ENCODE results near the gene ZNF385B. TPM values are rescaled to one million over a fixed set of nuclear protein-coding genes. Genes with fewer than 3 reads are reported as not detected.
"Not testable (repeated sequence)": the region's sequence is repeated elsewhere in the genome, so short reads cannot be mapped to it uniquely, and the experiment has no call there.

Gene ZNF385B
- total RNA-seq, 1 experiment from 2014 or later, result 0.77 TPM

DNA sequence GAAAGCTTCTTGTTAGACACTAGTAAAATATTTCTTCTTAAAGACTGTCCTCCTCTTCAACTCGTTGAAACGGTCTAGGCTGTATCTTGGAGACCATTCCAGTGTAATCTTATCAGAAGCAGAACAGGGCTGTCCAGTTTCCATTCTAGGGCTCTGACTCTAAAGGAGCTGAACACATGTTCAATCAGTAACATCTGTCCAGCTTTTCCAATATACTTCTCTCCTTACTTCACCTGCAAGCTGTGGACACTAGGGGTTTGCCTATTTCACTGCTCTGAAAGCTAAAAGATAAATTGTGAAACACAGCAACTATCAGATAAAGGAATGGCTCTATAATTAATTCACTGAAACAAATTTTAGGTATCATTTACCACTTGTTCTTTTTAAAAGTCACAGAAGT lies 73.8 kb downstream of the ZNF385B start:
- intact Hi-C loops (cut with micrococcal nuclease; ENCODE audit: unreplicated experiment), result no loop called here
- TF ChIP-seq, protein P1, sequence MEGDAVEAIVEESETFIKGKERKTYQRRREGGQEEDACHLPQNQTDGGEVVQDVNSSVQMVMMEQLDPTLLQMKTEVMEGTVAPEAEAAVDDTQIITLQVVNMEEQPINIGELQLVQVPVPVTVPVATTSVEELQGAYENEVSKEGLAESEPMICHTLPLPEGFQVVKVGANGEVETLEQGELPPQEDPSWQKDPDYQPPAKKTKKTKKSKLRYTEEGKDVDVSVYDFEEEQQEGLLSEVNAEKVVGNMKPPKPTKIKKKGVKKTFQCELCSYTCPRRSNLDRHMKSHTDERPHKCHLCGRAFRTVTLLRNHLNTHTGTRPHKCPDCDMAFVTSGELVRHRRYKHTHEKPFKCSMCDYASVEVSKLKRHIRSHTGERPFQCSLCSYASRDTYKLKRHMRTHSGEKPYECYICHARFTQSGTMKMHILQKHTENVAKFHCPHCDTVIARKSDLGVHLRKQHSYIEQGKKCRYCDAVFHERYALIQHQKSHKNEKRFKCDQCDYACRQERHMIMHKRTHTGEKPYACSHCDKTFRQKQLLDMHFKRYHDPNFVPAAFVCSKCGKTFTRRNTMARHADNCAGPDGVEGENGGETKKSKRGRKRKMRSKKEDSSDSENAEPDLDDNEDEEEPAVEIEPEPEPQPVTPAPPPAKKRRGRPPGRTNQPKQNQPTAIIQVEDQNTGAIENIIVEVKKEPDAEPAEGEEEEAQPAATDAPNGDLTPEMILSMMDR (IDR thresholded peaks at IDR 0.05; ENCODE audit: insufficient read depth in 1 of 2, low read depth in 1 of 2, low read length in 1 of 2, severe bottlenecking in 1 of 2, unreplicated experiment in 1 of 2), result no peak
- H3K4me3 Mint-ChIP-seq (ENCODE audit: unreplicated experiment), result no peak overlapping the region
- H3K9me3 ChIP-seq, result no peaks in the 10 kb centered on the region
- no peaks in the 10 kb centered on the region for H3K36me3 Mint-ChIP-seq (ENCODE audit: insufficient read depth, unreplicated experiment)
- H3K27me3 Mint-ChIP-seq (ENCODE audit: insufficient read depth, unreplicated experiment), result peaks cover 10% of the 10 kb centered on the region
- DNase-seq, result no peak
- no peaks in the 10 kb centered on the region for H3K9me3 Mint-ChIP-seq (ENCODE audit: unreplicated experiment)
- no peak overlapping the region for H3K4me3 ChIP-seq (ENCODE audit: low read depth, low read length)
- H3K36me3 ChIP-seq (ENCODE audit: control insufficient read depth, insufficient read depth, low read length), result no peaks in the 10 kb centered on the region
- no peaks in the 10 kb centered on the region for H3K4me1 ChIP-seq
- no peak overlapping the region for H3K27ac Mint-ChIP-seq (ENCODE audit: unreplicated experiment)
- ChIA-PET CTCF (no interaction called here), POLR2A (no interaction called here)
- H3K27me3 ChIP-seq (replicated peaks; ENCODE audit: control insufficient read depth, insufficient read depth, low read length), result no peaks in the 10 kb centered on the region
- BruUV-seq (replicated peaks), result no TSS peak
- H3K4me1 Mint-ChIP-seq (ENCODE audit: low read depth, unreplicated experiment), result peaks cover 7% of the 10 kb centered on the region

- Histone ChIP-seq H3K27me3 (replicated peaks; ENCODE audit: control insufficient read depth, insufficient read depth, low read length) (no peaks in the 10 kb centered on the region), H3K9me3 (no peaks in the 10 kb centered on the region), H3K36me3 (ENCODE audit: control insufficient read depth, insufficient read depth, low read length) (no peaks in the 10 kb centered on the region), H3K4me1 (no peaks in the 10 kb centered on the region), H3K4me3 (ENCODE audit: low read depth, low read length) (no peak overlapping the region)
- H3K9me3 Mint-ChIP-seq (ENCODE audit: unreplicated experiment), result no peaks in the 10 kb centered on the region
- no peak overlapping the region for H3K4me3 Mint-ChIP-seq (ENCODE audit: unreplicated experiment)
- TF ChIP-seq, protein P1 (IDR thresholded peaks at IDR 0.05; ENCODE audit: insufficient read depth in 1 of 2, low read depth in 1 of 2, low read length in 1 of 2, severe bottlenecking in 1 of 2, unreplicated experiment in 1 of 2), result no peak
- DNase-seq, result no peak
- H3K36me3 Mint-ChIP-seq (ENCODE audit: insufficient read depth, unreplicated experiment), result no peaks in the 10 kb centered on the region
- BruUV-seq (replicated peaks), result no TSS peak
- ChIA-PET POLR2A (no interaction called here), CTCF (no interaction called here)
- H3K27ac Mint-ChIP-seq (ENCODE audit: unreplicated experiment), result no peak overlapping the region
- intact Hi-C loops (cut with micrococcal nuclease; ENCODE audit: unreplicated experiment), result no loop called here
- peaks cover 3% of the 10 kb centered on the region for H3K4me1 Mint-ChIP-seq (ENCODE audit: low read depth, unreplicated experiment)
- H3K27me3 Mint-ChIP-seq (ENCODE audit: insufficient read depth, unreplicated experiment), result peaks cover 11% of the 10 kb centered on the region
Observed at GRCh38 chr2:179785902-179786301, 75.5 kb downstream of the ZNF385B start.

DNA sequence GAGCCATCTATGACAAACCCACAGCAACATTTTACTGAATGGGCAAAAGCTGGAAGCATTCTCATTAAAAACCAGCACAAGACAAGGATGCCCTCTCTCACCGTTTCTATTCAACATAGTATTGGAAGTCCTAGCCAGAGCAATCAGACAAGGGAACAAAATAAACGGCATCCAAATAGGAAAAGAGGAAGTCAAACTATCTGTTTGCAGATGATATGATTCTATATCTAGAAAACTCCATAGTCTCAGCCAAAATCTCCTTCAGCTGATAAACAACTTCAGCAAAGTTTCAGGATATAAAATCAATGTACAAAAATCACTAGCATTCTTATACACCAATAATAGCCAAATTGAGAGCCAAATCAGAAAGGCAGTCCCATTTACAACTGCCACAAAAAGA lies 79.1 kb downstream of the ZNF385B start:
- H3K36me3 ChIP-seq (ENCODE audit: control insufficient read depth, insufficient read depth, low read length); H3K27ac Mint-ChIP-seq (ENCODE audit: unreplicated experiment); H3K9me3 Mint-ChIP-seq (ENCODE audit: unreplicated experiment); BruUV-seq (replicated peaks); H3K9me3 ChIP-seq; H3K4me1 ChIP-seq; H3K4me3 ChIP-seq (ENCODE audit: low read depth, low read length); DNase-seq; H3K36me3 Mint-ChIP-seq (ENCODE audit: insufficient read depth, unreplicated experiment); H3K4me1 Mint-ChIP-seq (ENCODE audit: low read depth, unreplicated experiment); CTCF ChIA-PET; intact Hi-C loops (cut with micrococcal nuclease; ENCODE audit: unreplicated experiment); H3K27me3 Mint-ChIP-seq (ENCODE audit: insufficient read depth, unreplicated experiment); POLR2A ChIA-PET; H3K27me3 ChIP-seq (replicated peaks; ENCODE audit: control insufficient read depth, insufficient read depth, low read length); H3K4me3 Mint-ChIP-seq (ENCODE audit: unreplicated experiment): not testable (repeated sequence)

GRCh38 chr2:179773986-179774385 lies 87.4 kb downstream of the ZNF385B start:
- intact Hi-C loops (cut with micrococcal nuclease; ENCODE audit: unreplicated experiment), result no loop called here
- Mint-ChIP-seq H3K4me3 (ENCODE audit: unreplicated experiment) (no peak overlapping the region), H3K36me3 (ENCODE audit: insufficient read depth, unreplicated experiment) (no peaks in the 10 kb centered on the region), H3K9me3 (ENCODE audit: unreplicated experiment) (no peaks in the 10 kb centered on the region), H3K27me3 (ENCODE audit: insufficient read depth, unreplicated experiment) (peaks cover 7% of the 10 kb centered on the region), H3K27ac (ENCODE audit: unreplicated experiment) (no peak overlapping the region), H3K4me1 (ENCODE audit: low read depth, unreplicated experiment) (no peaks in the 10 kb centered on the region)
- ChIA-PET CTCF (no interaction called here), POLR2A (no interaction called here)
- BruUV-seq (replicated peaks), result no TSS peak
- no peak overlapping the region for H3K4me3 ChIP-seq (ENCODE audit: low read depth, low read length)
- no peaks in the 10 kb centered on the region for H3K36me3 ChIP-seq (ENCODE audit: control insufficient read depth, insufficient read depth, low read length)
- DNase-seq, result no peak
- no peaks in the 10 kb centered on the region for H3K27me3 ChIP-seq (replicated peaks; ENCODE audit: control insufficient read depth, insufficient read depth, low read length)
- no peaks in the 10 kb centered on the region; the same call in 1 of the 2 replicates for H3K9me3 ChIP-seq
- H3K4me1 ChIP-seq, result no peaks in the 10 kb centered on the region
- TF ChIP-seq, protein P1 (IDR thresholded peaks at IDR 0.05; ENCODE audit: insufficient read depth in 1 of 2, low read depth in 1 of 2, low read length in 1 of 2, severe bottlenecking in 1 of 2, unreplicated experiment in 1 of 2), result no peak

Measured in Caco-2 (cell line).